Measurements from ENCODE around the gene TRIM27.
"Not testable (repeated sequence)": the region's sequence is repeated elsewhere in the genome, so short reads cannot be mapped to it uniquely, and the experiment has no call there.

The TRIM27 gene

GRCh38 chr6:28965706-28966105 is 41.9 kb upstream of the TRIM27 start:
- no peak overlapping the region for H3K4me2 ChIP-seq (ENCODE audit: insufficient read depth, low read length)
- DNase-seq, result no peak
- no peak overlapping the region for H3K27ac ChIP-seq (ENCODE audit: low read length)
- H3K79me2 ChIP-seq (ENCODE audit: insufficient read depth, low read length), result no peaks in the 10 kb centered on the region
- TF ChIP-seq, protein P1, sequence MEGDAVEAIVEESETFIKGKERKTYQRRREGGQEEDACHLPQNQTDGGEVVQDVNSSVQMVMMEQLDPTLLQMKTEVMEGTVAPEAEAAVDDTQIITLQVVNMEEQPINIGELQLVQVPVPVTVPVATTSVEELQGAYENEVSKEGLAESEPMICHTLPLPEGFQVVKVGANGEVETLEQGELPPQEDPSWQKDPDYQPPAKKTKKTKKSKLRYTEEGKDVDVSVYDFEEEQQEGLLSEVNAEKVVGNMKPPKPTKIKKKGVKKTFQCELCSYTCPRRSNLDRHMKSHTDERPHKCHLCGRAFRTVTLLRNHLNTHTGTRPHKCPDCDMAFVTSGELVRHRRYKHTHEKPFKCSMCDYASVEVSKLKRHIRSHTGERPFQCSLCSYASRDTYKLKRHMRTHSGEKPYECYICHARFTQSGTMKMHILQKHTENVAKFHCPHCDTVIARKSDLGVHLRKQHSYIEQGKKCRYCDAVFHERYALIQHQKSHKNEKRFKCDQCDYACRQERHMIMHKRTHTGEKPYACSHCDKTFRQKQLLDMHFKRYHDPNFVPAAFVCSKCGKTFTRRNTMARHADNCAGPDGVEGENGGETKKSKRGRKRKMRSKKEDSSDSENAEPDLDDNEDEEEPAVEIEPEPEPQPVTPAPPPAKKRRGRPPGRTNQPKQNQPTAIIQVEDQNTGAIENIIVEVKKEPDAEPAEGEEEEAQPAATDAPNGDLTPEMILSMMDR (IDR thresholded peaks at IDR 0.05; ENCODE audit: borderline replicate concordance, extremely low read depth, low read length, poor library complexity, severe bottlenecking), result no peak
- TF ChIP-seq EZH2 (IDR thresholded peaks at IDR 0.05; ENCODE audit: borderline replicate concordance, low read depth, low read length, severe bottlenecking), result no peak
- no peak overlapping the region for H2AFZ ChIP-seq (ENCODE audit: low read depth, low read length)
- H3K9ac ChIP-seq (ENCODE audit: low read depth, low read length), result no peak overlapping the region
- H3K4me1 ChIP-seq (ENCODE audit: insufficient read depth, low read length), result no peaks in the 10 kb centered on the region
- H3K4me3 ChIP-seq (ENCODE audit: low read depth in 1 of 2, low read length in 2 of 2), result no peak overlapping the region
- H4K20me1 ChIP-seq (ENCODE audit: insufficient read depth, low read length), result no peaks in the 10 kb centered on the region
- H3K9me3 ChIP-seq (ENCODE audit: insufficient read depth, low read length, severe bottlenecking), result peaks cover 9% of the 10 kb centered on the region
- ATAC-seq (ENCODE audit: insufficient read depth, low read depth), result no peak
- no peaks in the 10 kb centered on the region for H3K36me3 ChIP-seq (ENCODE audit: insufficient read depth, low read length)
- no peaks in the 10 kb centered on the region for H3K27me3 ChIP-seq (ENCODE audit: insufficient read depth, low read length, poor library complexity)

GRCh38 chr6:28960846-28961500 is 37.2 kb upstream of the TRIM27 start:
- TF ChIP-seq, protein P1 (IDR thresholded peaks at IDR 0.05; ENCODE audit: borderline replicate concordance, extremely low read depth, low read length, poor library complexity, severe bottlenecking), result no peak
- no peak for TF ChIP-seq EZH2 (IDR thresholded peaks at IDR 0.05; ENCODE audit: borderline replicate concordance, low read depth, low read length, severe bottlenecking)
- DNase-seq (no peak), ATAC-seq (ENCODE audit: insufficient read depth, low read depth) (no peak)
- Histone ChIP-seq H3K27ac (ENCODE audit: low read length) (no peak overlapping the region), H3K9me3 (ENCODE audit: insufficient read depth, low read length, severe bottlenecking) (no peaks in the 10 kb centered on the region), H3K4me1 (ENCODE audit: insufficient read depth, low read length) (no peaks in the 10 kb centered on the region), H4K20me1 (ENCODE audit: insufficient read depth, low read length) (no peaks in the 10 kb centered on the region), H3K9ac (ENCODE audit: low read depth, low read length) (no peak overlapping the region), H3K79me2 (ENCODE audit: insufficient read depth, low read length) (no peaks in the 10 kb centered on the region), H3K4me2 (ENCODE audit: insufficient read depth, low read length) (no peak overlapping the region), H2AFZ (ENCODE audit: low read depth, low read length) (no peak overlapping the region), H3K4me3 (ENCODE audit: low read depth in 1 of 2, low read length in 2 of 2) (no peak overlapping the region), H3K36me3 (ENCODE audit: insufficient read depth, low read length) (no peaks in the 10 kb centered on the region), H3K27me3 (ENCODE audit: insufficient read depth, low read length, poor library complexity) (no peaks in the 10 kb centered on the region)

DNA sequence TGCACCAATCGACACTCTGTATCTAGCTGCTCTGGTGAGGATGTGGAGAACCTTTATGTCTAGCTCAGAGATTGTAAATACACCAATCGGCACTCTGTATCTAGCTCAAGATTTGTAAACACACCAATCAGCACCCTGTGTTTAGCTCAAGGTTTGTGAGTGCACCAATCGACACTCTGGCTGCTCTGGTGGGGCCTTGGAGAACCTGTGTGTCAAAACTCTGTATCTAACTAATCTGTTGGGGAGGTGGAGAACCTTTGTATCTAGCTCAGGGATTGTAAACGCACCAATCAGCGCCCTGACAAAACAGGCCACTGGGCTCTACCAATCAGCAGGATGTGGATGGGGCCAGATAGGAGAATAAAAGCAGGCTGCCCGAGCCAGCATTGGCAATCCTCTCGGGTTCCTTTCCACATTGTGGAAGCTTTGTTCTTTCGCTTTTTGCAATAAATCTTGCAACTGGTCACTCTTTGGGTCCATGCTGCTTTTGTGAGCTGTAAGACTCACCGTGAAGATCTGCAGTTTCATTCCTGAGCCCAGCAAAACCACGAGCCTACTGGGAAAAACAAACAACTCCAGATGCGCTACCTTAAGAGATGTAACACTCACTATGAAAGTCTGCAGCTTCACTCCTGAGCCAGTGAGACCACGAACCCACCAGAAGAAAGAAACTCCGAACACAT is 34.9 kb upstream of the TRIM27 start:
- not testable (repeated sequence) for H3K27ac ChIP-seq (ENCODE audit: low read length); H3K79me2 ChIP-seq (ENCODE audit: insufficient read depth, low read length); H3K27me3 ChIP-seq (ENCODE audit: insufficient read depth, low read length, poor library complexity)

DNA sequence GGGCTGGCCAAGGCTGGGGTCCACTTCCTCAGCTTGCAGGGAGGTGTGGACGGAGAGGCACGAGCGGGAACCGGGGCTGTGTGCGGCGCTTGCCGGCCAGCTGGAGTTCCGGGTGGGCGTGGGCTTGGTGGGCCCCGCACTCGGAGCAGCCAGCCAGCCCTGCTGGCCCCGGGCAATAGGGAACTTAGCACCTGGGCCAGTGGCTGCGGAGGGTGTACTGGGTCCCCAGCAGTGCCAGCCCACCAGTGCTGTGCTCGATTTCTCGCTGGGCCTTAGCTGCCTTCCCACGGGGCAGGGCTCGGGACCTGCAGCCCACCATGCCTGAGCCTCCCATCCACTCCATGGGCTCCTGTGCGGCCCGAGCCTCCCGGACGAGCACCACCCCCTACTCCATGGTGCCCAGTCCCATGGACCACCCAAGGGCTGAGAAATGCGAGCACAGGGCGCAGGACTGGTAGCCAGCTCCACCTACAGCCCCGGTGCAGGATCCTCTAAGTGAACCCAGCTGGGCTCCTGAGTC is 34.1 kb upstream of the TRIM27 start:
- not testable (repeated sequence) for H3K27ac ChIP-seq (ENCODE audit: low read length); H3K4me1 ChIP-seq (ENCODE audit: insufficient read depth, low read length); H3K4me3 ChIP-seq (ENCODE audit: low read depth in 1 of 2, low read length in 2 of 2); H3K36me3 ChIP-seq (ENCODE audit: insufficient read depth, low read length); H2AFZ ChIP-seq (ENCODE audit: low read depth, low read length); ATAC-seq (ENCODE audit: insufficient read depth, low read depth); H4K20me1 ChIP-seq (ENCODE audit: insufficient read depth, low read length); H3K79me2 ChIP-seq (ENCODE audit: insufficient read depth, low read length); H3K9me3 ChIP-seq (ENCODE audit: insufficient read depth, low read length, severe bottlenecking); DNase-seq; H3K4me2 ChIP-seq (ENCODE audit: insufficient read depth, low read length); H3K9ac ChIP-seq (ENCODE audit: low read depth, low read length)
- H3K27me3 ChIP-seq (ENCODE audit: insufficient read depth, low read length, poor library complexity), result peaks cover 10% of the 10 kb centered on the region

More for the DNA sequence above, 34.9 kb upstream of the TRIM27 start:
- H3K4me2 ChIP-seq (ENCODE audit: insufficient read depth, low read length); H2AFZ ChIP-seq (ENCODE audit: low read depth, low read length); H3K36me3 ChIP-seq (ENCODE audit: insufficient read depth, low read length); H3K4me1 ChIP-seq (ENCODE audit: insufficient read depth, low read length); H3K9ac ChIP-seq (ENCODE audit: low read depth, low read length); H3K4me3 ChIP-seq (ENCODE audit: low read depth in 1 of 2, low read length in 2 of 2); ATAC-seq (ENCODE audit: insufficient read depth, low read depth); H3K9me3 ChIP-seq (ENCODE audit: insufficient read depth, low read length, severe bottlenecking); H4K20me1 ChIP-seq (ENCODE audit: insufficient read depth, low read length); DNase-seq: not testable (repeated sequence)
